UCSD-AML1 (cell line): ENCODE measurements around the gene PRR12.
A peak's percentile ranks its signal among the peaks of the same experiment; 100 is the strongest.

Experiments used
- DNase-seq: peaks from one replicate; lab custom pipeline; 2025; ENCODE audit not compliant: unreplicated experiment; lab: John Stamatoyannopoulos, UW

Gene PRR12

DNA sequence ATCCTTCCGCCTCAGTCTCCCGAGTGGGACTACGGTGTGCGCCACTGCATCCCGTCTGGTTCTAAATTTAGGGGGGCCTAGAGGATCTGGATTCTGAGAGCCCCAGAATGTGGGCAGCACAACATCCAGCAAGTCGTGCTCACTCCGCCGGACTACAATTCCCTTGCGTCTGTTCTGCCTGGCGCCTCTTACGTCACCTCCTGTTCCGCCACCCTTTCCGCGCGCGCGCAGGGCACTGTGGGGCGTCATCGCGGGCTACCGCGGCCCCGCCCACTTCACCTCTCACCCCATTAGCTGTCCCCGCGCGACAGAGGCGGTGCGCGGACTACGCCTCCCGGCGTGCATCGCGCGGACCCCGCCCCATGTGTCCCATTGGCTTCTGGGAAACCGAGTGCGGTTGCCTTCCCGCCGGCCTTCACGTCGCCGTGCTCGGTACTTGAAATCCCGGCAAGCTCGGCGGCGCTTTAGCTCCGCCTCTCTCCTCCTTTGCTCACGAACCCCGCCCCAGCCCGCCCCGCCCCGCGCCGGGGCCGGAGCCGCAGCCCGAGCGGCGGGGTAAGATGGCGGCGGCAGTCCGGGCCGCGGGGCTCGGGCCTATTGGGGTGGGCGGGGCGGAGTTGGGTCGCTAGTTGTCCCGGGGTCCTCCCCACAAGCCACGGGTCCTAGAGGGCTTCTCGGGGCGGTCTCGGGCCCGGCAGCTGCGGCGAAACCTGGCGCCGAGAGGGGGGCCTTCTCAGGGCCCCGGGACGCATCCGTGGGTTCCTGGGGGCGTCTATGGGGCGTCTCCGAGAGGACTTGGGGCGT is 50.9 kb downstream of the PRR12 start, which contains the start of gene SCAF1:
SCAF1 (plus strand) TSS at position 522 of the 804 bp plus-strand sequence. CDS start 2,818 bp downstream, outside the sequence.
- peak; percentile 100 for DNase-seq

DNA sequence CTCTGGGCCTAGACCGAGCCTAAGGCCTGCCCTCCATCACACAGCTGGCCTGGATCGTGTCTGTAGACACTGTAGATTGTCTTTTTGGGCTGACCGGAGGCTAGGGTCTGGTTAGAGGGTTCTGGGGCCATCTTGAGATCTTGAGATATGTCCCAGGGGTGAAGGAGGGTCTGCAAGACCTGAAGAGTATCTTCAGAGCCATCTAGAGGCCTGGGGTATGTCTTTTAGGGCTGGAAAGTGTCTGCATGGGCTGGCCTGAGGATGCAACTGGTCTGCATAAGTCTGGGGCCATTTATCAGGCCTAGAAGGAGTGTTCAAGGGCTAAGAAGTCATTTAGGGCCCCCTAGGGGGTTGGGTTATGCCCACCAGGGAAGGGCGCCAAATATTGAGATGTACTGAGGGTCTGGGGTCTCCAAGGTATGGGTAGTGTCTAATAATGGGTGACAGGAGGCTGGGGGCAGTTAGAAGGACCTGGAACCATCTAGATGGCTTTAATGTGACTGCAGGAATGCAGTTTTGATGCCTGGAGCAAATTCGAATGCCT is 51.6 kb downstream of the PRR12 start:
- DNase-seq, result no peak

DNA sequence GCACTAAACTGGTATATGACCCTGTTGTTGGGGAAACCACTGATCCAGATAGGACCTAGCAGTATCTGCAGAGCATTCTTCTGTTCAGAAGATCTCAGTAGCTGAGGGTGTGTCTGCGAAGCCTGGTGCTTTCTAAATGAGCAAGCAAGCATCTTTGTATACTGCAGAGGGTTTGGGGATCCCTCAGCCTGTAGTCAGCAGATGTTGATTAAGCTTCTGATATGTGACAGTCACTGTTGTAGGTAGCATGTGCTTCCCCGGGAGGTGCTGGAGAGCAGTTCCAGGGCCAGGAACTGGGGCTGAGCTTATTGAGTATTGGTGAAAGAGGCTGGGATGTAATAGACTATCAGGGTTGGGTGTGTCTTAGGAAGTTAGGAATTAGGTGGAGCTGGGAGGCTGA is 52.5 kb downstream of the PRR12 start:
- no peak for DNase-seq

DNA sequence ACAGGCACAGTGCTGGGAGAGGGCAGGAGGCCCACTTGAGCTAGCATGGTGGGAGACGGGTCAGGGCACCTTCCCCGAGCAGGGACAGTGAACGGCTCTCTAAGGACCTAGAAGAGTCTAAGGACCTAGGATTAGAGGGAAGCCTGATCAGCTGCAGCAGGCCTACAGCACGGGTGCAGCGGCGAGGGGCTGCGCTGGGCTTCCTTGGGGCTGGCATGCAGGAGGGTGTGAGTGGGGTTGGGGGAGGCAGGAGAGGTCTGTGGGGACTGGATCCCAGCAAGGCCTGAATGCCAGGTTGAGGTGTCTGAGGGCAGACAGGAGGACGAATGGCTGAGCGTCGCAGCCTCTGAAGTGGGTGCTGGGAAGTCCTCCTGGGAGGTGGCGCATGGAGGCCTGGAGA is 54.6 kb downstream of the PRR12 start:
- DNase-seq, result no peak

DNA sequence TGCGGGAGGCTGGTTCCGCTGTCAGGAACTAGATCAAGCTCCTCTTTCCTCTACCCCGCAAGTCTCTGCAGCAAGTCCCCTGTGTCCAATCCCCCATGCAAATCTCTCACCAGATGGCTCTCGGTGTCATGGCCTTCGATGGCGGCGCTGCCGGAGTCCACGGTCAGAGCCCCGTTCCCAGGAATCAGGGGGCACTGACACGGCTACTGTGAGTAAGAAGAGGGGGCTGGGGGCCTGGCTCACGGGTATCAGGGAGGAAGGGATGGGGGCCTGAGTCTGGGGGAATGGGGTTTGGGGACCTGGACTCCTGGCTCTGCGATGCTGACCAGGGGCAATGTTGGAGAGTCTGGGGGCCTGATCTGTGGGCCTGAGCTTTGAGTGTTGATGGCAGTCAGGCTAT is 55.0 kb downstream of the PRR12 start:
- DNase-seq, result no peak

DNA sequence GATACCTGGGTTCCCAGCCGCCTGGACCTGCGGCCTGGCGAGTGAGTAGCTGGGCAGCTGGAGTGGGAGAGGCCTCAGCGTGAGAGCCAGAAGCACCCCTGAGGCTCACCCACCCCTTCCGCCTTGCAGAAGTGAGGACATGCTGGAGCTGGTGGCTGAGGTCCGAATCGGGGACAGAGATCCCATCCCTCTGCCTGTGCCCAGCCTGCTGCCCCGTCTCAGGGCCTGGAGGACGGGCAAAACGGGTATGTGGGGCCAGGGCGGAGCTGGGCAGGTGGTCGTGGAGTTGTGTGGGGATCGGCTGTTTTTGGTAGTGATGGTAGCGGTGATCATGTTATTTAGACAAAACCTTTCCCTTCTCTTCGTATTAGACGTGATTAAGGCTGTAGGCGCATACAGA is 55.6 kb downstream of the PRR12 start:
- DNase-seq, result no peak

DNA sequence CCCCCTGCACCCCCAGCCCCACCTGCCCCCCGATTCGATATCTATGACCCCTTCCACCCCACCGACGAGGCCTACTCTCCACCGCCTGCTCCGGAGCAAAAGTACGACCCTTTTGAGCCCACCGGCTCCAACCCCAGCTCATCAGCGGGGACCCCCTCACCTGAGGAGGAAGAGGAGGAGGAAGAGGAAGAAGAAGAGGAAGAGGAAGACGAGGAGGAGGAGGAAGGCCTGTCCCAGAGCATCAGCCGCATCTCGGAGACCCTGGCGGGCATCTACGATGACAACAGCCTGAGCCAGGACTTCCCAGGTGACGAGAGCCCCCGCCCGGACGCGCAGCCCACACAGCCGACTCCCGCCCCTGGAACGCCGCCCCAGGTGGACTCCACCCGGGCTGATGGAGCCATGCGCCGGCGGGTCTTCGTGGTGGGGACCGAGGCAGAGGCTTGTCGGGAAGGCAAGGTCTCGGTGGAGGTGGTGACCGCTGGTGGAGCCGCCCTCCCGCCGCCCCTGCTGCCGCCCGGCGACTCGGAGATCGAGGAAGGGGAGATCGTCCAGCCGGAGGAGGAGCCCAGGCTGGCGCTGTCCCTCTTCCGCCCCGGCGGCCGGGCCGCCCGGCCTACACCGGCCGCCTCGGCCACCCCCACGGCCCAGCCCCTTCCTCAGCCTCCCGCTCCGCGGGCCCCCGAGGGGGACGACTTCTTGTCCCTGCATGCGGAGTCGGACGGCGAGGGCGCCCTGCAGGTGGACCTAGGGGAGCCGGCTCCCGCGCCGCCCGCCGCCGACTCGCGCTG is 60.2 kb downstream of the PRR12 start:
- no peak for DNase-seq

DNA sequence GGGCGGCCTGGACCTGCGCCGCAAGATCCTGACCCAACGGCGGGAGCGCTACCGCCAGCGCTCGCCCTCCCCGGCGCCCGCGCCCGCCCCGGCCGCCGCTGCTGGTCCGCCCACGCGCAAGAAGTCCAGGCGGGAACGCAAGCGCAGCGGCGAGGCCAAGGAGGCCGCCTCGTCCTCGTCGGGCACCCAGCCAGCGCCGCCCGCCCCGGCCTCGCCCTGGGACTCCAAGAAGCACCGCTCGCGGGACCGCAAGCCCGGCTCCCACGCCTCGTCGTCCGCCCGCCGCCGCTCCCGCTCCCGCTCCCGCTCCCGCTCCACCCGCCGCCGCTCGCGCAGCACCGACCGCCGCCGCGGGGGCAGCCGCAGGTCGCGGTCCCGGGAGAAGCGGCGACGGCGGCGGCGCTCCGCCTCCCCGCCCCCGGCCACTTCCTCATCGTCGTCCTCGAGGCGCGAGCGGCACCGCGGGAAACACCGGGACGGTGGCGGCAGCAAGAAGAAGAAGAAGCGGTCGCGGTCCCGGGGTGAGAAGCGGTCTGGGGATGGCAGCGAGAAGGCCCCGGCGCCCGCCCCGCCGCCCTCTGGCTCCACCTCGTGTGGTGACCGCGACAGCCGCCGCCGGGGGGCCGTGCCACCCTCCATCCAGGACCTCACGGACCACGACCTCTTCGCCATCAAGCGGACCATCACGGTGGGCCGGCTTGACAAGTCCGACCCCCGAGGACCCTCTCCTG is 61.0 kb downstream of the PRR12 start:
- no peak for DNase-seq

DNA sequence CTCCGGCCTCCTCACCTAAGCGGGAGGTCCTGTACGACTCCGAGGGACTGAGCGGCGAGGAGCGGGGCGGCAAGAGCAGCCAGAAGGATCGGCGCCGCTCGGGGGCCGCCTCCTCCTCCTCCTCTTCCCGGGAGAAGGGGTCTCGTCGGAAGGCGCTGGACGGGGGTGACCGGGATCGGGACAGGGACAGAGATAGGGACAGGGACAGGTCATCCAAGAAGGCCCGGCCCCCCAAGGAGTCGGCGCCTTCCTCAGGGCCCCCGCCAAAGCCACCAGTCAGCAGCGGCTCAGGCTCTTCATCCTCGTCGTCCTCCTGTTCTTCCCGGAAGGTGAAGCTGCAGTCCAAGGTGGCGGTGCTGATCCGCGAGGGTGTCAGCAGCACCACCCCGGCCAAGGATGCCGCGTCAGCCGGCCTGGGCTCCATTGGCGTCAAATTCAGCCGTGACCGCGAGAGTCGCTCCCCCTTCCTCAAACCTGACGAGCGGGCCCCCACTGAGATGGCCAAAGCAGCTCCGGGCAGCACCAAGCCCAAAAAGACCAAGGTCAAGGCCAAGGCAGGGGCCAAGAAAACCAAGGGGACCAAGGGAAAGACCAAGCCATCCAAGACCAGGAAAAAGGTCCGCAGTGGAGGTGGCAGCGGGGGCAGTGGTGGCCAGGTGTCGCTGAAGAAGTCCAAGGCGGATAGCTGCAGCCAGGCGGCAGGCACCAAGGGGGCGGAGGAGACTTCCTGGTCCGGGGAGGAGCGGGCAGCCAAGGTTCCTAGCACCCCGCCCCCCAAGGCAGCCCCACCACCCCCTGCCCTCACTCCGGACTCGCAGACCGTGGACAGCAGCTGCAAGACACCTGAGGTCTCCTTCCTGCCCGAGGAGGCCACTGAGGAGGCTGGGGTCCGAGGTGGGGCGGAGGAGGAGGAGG is 61.8 kb downstream of the PRR12 start:
- no peak for DNase-seq

DNA sequence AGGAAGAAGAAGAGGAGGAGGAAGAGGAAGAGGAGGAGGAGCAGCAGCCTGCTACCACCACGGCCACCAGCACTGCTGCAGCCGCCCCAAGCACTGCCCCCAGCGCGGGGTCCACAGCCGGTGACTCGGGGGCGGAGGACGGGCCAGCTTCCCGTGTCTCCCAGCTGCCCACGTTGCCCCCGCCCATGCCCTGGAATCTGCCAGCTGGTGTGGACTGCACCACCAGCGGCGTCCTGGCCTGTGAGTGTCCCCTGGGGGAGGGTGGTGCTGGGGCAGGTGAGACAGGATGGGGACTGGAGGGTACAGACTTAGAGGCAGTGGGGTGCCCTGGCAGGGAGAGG is 62.5 kb downstream of the PRR12 start:
- DNase-seq, result no peak

DNA sequence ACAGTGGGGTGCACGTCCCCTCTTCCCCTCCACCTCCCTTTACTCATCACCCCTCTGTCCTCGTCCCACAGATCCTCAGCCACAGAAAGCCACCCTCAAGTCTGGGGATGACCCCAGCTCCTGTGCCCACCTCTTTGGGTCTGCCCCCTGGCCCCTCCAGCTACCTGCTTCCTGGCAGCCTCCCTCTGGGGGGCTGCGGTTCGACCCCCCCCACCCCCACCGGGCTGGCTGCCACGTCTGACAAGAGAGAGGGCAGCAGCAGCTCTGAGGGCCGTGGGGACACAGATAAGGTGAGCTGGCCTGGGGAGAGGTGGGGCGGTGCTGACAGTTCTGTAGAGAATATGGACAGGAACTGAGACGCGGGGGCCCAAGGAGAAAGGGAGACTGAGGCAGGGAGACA is 63.6 kb downstream of the PRR12 start:
- no peak for DNase-seq

DNA sequence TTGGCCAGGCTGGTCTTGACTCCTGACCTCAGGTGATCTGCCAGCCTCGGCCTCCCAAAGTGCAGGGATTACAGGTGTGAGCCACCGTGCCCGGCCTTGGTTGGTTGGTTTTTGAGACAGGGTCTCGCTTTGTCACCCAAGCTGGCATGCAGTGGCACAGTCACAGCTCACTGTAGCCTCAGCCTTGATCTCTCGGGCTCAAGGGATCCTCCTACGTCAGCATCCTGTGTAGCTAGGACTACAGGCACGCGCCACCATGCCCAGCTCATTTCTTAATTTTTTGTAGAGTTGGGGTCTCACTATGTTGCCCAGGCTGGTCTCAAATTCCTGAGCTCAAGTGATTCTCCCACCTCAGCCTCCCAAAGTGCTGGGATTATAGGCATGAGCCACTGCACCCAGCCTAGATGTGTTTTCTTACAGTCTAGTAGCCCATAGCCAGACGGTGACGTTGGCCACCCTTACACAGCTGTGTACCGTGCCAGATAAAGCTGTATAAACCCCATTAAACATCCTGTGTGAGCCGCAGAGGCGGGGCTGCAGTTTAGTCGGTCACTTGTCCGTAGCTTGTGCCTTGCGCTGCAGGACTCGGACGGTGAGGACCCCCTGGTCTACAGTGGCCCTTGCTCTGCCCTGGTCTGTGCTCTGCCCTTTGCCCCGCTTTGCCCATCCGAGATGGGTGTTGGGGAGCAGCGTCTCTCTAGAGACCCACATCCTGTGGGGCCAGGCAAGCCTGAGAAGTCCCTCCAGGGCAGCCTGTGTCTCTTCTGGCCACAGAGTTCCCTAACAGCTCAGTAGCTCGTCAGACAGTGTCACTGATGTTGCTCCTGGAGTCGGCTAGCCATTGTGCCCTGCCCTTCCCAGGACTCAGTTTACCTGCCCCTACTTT is 64.8 kb downstream of the PRR12 start:
- no peak for DNase-seq

DNA sequence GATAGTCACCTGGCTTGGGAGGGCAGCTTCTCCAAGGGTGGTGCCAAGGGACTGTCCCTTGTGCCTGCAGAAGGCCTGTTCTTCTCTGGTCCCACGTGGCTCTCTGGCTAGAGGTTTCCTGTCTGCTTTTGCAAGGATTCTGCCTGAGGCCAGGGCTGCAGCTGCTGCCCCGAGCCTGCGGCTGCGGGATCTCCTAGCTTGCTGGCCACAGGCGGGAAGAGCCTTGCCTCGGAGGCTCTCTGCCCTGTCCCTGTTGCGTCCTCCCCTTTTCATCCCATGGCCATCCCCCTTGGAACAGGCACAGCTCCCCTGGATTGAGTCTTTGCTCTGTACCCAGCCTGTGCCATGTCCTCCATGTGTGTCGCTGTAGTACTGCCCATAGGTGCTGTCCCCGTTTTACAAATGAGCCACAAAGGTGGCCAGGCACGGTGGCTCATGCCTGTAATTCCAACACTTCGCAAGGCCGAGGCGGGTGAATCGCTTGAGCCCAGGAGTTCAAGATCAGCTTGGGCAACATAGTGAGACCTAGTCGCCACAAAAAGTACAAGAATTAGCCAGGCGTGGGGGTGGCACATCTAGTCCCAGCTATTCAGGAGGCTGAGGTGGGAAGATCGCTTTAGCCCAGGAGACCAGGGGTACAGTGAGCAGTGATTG is 65.6 kb downstream of the PRR12 start:
- no peak for DNase-seq

DNA sequence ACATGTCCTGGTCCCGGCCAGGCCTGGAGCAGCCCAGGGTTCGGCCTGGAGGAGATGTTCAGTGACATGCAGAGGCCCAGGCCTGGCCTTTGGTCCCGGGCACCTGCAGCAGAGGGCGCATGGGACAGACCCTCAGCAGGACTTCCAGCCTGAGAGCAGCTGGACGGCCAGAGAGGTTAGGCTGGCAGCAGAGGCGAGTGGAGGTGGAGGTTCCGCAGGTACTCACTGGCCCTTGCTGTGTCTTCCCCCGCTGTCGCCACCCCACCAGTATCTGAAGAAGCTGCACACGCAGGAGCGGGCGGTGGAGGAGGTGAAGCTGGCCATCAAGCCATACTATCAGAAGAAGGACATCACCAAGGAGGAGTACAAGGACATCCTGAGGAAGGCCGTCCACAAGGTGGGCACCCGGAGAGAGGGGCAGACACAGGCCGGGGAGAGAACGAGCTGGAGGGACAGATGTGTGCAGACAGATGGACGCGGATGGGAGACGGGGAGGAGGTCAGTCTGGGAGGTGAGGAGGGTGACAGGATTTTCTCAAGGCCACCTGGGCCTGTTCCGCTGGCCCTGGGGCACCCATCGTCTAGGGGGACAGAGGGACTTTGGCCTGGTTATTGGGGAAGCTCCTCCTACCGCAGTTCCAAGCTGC is 66.6 kb downstream of the PRR12 start:
- DNase-seq, result no peak

DNA sequence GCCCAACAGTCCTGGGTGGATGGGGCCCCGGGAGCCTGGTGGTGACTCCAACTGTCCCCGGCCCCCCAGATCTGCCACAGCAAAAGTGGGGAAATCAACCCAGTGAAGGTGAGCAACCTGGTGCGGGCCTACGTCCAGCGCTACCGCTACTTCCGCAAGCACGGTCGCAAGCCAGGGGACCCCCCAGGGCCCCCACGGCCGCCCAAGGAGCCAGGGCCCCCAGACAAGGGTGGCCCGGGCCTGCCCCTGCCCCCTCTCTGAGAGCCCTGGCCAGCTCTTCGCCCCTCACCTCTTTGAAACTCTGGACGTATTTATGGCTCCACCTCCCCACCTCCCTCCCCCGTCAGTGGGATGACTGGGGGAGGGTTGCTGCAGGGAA is 67.1 kb downstream of the PRR12 start:
- DNase-seq, result no peak

DNA sequence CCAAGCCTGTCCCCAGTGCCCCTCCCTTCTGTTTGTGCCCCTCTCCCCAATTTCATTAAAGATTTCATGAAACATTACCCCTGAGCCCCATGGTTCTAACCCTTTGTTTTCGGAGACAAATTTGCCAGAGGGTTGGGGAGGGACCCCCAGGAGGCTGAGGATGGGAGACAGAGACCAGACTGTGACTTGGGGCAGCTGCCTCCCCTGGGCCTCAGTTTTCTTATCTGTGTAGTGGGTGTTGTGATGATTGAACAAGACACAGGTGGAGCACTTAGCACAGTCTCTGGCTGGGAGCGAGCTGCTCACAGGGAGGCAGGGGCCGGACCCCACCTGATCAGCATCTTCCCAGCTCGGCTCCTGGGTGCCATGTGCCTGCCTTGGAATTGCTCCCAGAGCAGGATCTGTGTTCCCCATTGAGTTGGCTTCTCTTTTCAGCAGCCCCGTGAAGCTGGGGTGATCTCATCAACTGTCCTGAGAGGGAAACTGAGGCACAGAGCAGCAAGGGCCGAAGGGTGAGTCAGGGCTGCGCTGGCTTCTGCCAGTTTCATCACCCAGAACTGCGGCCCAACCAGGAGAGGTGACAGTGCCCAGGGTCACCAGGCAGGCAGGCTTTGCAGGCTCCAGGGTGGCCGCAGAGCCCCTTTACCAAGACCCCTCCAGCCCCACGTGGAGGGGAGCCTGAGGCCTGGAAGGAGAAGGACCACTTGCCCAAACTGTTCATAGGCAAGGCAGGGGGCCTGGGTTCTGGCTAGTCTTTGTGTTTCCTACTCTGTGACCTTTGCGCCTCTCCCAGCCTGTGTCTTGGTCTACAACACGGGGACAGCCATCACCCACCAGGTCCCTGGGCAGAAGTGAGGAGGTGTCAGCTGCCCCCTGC is 67.8 kb downstream of the PRR12 start:
- no peak for DNase-seq

DNA sequence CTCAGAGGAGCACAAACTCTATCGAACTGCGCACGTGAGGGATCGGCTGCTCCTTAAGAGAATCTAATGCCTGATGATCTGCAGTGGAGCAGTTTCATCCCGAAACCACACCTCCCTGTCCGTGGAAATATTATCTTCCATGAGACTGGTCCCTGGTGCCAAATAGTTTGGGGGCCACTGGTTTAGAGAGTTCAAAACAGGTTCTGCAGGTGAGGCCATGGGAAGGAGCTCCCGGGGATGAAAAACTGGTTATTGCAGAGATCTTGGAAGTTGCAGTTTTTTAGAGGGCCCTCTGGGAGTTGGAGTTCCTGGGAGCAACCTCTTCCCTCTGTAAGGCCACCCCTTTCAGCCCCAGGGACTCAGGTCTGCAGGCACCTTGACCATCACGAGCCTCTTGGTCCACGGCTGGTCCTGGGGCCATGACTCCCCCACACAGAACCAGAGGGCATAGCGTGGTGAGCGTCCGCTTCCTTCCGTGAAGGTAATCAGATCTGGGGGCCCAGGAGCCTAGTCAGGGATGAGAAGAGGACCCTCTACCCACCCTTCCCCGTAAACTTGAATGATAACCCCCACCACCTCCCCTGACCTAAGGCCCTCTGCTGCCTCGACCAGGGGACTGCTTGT is 69.5 kb downstream of the PRR12 start:
- no peak for DNase-seq
